ENCODE results near the gene LMOD1. TPM values are rescaled to one million over a fixed set of nuclear protein-coding genes. Genes with fewer than 3 reads are reported as not detected.

Gene LMOD1
- total and polyA plus RNA-seq, 2 of the 8 experiments (the other 6 are each of a cell fraction or from before 2014, with no cell fraction given), result 0.77 to 1.4 TPM

DNA sequence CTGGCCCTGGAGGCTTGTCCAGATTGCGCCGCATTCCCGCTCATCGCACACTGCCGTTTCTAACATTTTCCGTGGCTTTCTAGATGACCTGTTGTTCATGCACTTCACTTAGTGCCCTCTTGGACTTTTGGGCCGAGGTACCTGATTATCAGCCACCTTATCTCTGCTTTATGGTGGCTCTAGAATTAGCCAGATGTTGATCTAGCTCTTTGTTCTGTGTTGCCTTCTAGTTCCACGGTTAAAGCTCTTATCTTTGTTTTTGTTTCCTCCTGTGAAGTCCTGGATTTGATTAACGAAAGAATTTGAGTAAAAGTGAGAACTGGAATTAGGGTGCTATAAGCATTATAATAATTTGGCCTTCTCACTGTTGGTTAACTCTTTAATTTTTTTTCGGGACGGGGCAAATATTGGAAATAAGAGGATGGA, 37.0 kb upstream of the LMOD1 start:
- no peak overlapping the region for H3K14ac ChIP-seq (ENCODE audit: insufficient read length)
- H3K23me2 ChIP-seq (ENCODE audit: low read depth, low read length), result peaks cover 6% of the 10 kb centered on the region
- H3K79me1 ChIP-seq (ENCODE audit: low read depth, low read length), result peaks cover 2% of the 10 kb centered on the region; the same call in 1 of the 2 replicates
- H2BK15ac ChIP-seq (ENCODE audit: low read length), result no peak overlapping the region
- peak overlapping the region; percentile 1 for H4K5ac ChIP-seq (ENCODE audit: insufficient read length, low read depth, low read length)
- no peak for DNase-seq (ENCODE audit: low read depth in 1 of 2, low spot score in 2 of 2)
- no peak overlapping the region for H3K56ac ChIP-seq (replicated peaks; ENCODE audit: insufficient read length, low read depth, low read length)
- H2BK20ac ChIP-seq (ENCODE audit: low read length), result no peak overlapping the region
- H3K79me2 ChIP-seq (ENCODE audit: control insufficient read depth in 1 of 2, insufficient read depth in 2 of 2, low read length in 2 of 2), result peaks cover 3 to 38% of the 10 kb centered on the region in 2 experiments; a peak in 3 of 4 replicates
- WGBS, 2 experiments (ENCODE audit: extremely low coverage in 1 of 2, insufficient coverage in 1 of 2, insufficient read length in 1 of 2, insufficient replicate concordance in 2 of 2, low coverage in 1 of 2, low lambda C conversion rate in 2 of 2, missing lambda C conversion rate in 1 of 2), result 21% methylated on average over 11 of the region's 11 CpGs; no CpG with 5 or more reads in 1 of the 2 experiments
- peak overlapping the region in 3 of 4 experiments; percentile 55 to 74 (median 67); a peak in 5 of 7 replicates for H3K9ac ChIP-seq (replicated peaks in 1 of 4; ENCODE audit: extremely low read depth in 1 of 4, low read depth in 3 of 4, low read length in 3 of 4)
- ChIA-PET POLR2A (ENCODE audit: partially characterized antibody) (interaction anchor here (1.3 to 2.6 kb wide), 10 partner anchors 10 to 105 kb away, joined by 3 to 11 read pairs (median 6); partner anchors contain the start of genes ELF3 and TIMM17A), CTCF (ENCODE audit: partially characterized antibody) (interaction anchor here (0.7 to 7.3 kb wide), 11 partner anchors 9 to 136 kb away, joined by 3 to 44 read pairs (median 5); no protein-coding TSS in a partner anchor)
- no peak overlapping the region for H3K23ac ChIP-seq (ENCODE audit: insufficient read length)
- peak overlapping the region; percentile 78 to 87 (median 82) for H3K4me3 ChIP-seq (ENCODE audit: extremely low read depth in 1 of 4, insufficient read depth in 2 of 4, low read depth in 3 of 4, low read length in 4 of 4)
- H3K18ac ChIP-seq (ENCODE audit: extremely low read depth, low read length), result no peak overlapping the region
- peaks cover 0 to 4% (median 2%) of the 10 kb centered on the region in 4 experiments; a peak in 5 of 7 replicates for H3K4me1 ChIP-seq (replicated peaks in 1 of 4; ENCODE audit: control insufficient read depth in 3 of 4, insufficient read depth in 4 of 4, low read length in 3 of 4)
- no peak overlapping the region; the same call in 1 of the 2 replicates for H2BK12ac ChIP-seq (ENCODE audit: low read depth, low read length)
- H2BK120ac ChIP-seq (replicated peaks; ENCODE audit: low read depth, low read length), result no peak overlapping the region
- no peak overlapping the region for H2BK5ac ChIP-seq (ENCODE audit: low read depth, low read length)
- no peaks in the 10 kb centered on the region for H3K36me3 ChIP-seq (ENCODE audit: control insufficient read depth in 2 of 4, insufficient read depth in 4 of 4, low read length in 3 of 4)
- H3K4ac ChIP-seq (replicated peaks; ENCODE audit: insufficient read length, low read depth, low read length), result no peak overlapping the region
- H3K9me3 ChIP-seq (ENCODE audit: insufficient read depth in 2 of 2, low read depth in 1 of 2, low read length in 1 of 2), result no peaks in the 10 kb centered on the region
- H2AFZ ChIP-seq (ENCODE audit: low read length), result peak overlapping the region; percentile 86
- H4K8ac ChIP-seq (ENCODE audit: extremely low read depth, insufficient read depth, low read length), result peak overlapping the region; percentile 76; the same call in 1 of the 2 replicates
- H3K27me3 ChIP-seq (replicated peaks in 1 of 4; ENCODE audit: control insufficient read depth in 3 of 4, extremely low read depth in 1 of 4, insufficient read depth in 3 of 4, low read length in 3 of 4), result peaks cover 0 to 3% (median 0%) of the 10 kb centered on the region in 4 experiments; a peak in 1 of 7 replicates
- H3K27ac ChIP-seq (ENCODE audit: low read depth, low read length), result no peak overlapping the region
- H3K4me2 ChIP-seq (ENCODE audit: insufficient read depth in 1 of 2, low read depth in 2 of 2, low read length in 2 of 2), result peak overlapping the region; percentile 86
- H4K20me1 ChIP-seq (replicated peaks in 1 of 2; ENCODE audit: control insufficient read depth in 1 of 2, insufficient read depth in 2 of 2, low read length in 2 of 2), result peaks cover 0 to 2% of the 10 kb centered on the region in 2 experiments
- no peak overlapping the region for H4K91ac ChIP-seq (replicated peaks; ENCODE audit: insufficient read length, low read length)
- H2AK5ac ChIP-seq (ENCODE audit: low read depth, low read length), result no peak overlapping the region
- FAIRE-seq, result no peak
- TF ChIP-seq NRF1 (IDR thresholded peaks at IDR 0.05; ENCODE audit: low read depth, low read length), result no peak
- TF ChIP-seq MAFK (IDR thresholded peaks at IDR 0.05; ENCODE audit: low read depth, low read length), result no peak
- no peak for TF ChIP-seq BACH1 (IDR thresholded peaks at IDR 0.05; ENCODE audit: low read length)
- TF ChIP-seq SAP30 (IDR thresholded peaks at IDR 0.05; ENCODE audit: insufficient read depth, insufficient replicate concordance, low read length), result no peak
- no peak for TF ChIP-seq HDAC6 (IDR thresholded peaks at IDR 0.05; ENCODE audit: low read depth, low read length)
- TF ChIP-seq POLR2AphosphoS5 (IDR thresholded peaks at IDR 0.05; ENCODE audit: low read depth, low read length), result 0 out of 2 replicates have a peak, but pooled peaks have one; percentile 28
- TF ChIP-seq, protein P1, sequence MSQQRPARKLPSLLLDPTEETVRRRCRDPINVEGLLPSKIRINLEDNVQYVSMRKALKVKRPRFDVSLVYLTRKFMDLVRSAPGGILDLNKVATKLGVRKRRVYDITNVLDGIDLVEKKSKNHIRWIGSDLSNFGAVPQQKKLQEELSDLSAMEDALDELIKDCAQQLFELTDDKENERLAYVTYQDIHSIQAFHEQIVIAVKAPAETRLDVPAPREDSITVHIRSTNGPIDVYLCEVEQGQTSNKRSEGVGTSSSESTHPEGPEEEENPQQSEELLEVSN (IDR thresholded peaks at IDR 0.05), result no peak
- no peak for TF ChIP-seq RXRA (IDR thresholded peaks at IDR 0.05; ENCODE audit: insufficient read depth, low read depth, low read length)
- no peak for TF ChIP-seq FOSL1 (IDR thresholded peaks at IDR 0.05; ENCODE audit: insufficient read depth, low read depth, low read length)
- TF ChIP-seq ASH2L (IDR thresholded peaks at IDR 0.05; ENCODE audit: low read length), result peak; percentile 18
- TF ChIP-seq HDAC2 (IDR thresholded peaks at IDR 0.05; ENCODE audit: borderline replicate concordance in 1 of 2, low read depth in 2 of 2, low read length in 2 of 2), result 0 out of 4 replicates have a peak, but pooled peaks of 1 of the 2 experiments have one; percentile 30
